Measurements from ENCODE around the gene AKR1E2.

The AKR1E2 gene

GRCh38 chr10:4835494-4835918 is 9.5 kb downstream of the AKR1E2 start:
- Histone ChIP-seq H3K27me3 (ENCODE audit: control insufficient read depth, insufficient read depth, low read length) (no peaks in the 10 kb centered on the region), H3K9me3 (ENCODE audit: control insufficient read depth, low read length) (no peaks in the 10 kb centered on the region), H3K4me1 (ENCODE audit: control insufficient read depth, insufficient read depth, low read length) (no peaks in the 10 kb centered on the region), H3K9ac (ENCODE audit: low read length) (no peak overlapping the region), H3K36me3 (ENCODE audit: control insufficient read depth, insufficient read depth, low read length) (no peaks in the 10 kb centered on the region), H3K4me3 (ENCODE audit: low read length) (no peak overlapping the region)

- no peaks in the 10 kb centered on the region for H3K9me3 ChIP-seq (ENCODE audit: control insufficient read depth, low read length)
- H3K9ac ChIP-seq (ENCODE audit: low read length): no peak overlapping the region
- no peaks in the 10 kb centered on the region for H3K27me3 ChIP-seq (ENCODE audit: control insufficient read depth, insufficient read depth, low read length)
- no peaks in the 10 kb centered on the region for H3K36me3 ChIP-seq (ENCODE audit: control insufficient read depth, insufficient read depth, low read length)
- H3K4me1 ChIP-seq (ENCODE audit: control insufficient read depth, insufficient read depth, low read length): no peaks in the 10 kb centered on the region
- H3K4me3 ChIP-seq (ENCODE audit: low read length): no peak overlapping the region
These were observed 10.5 kb downstream of the AKR1E2 start for GRCh38 chr10:4836416-4836969.

- H3K4me1 ChIP-seq (ENCODE audit: control insufficient read depth, insufficient read depth, low read length): no peaks in the 10 kb centered on the region
- H3K27me3 ChIP-seq (ENCODE audit: control insufficient read depth, insufficient read depth, low read length): no peaks in the 10 kb centered on the region
- no peaks in the 10 kb centered on the region for H3K36me3 ChIP-seq (ENCODE audit: control insufficient read depth, insufficient read depth, low read length)
- no peaks in the 10 kb centered on the region for H3K9me3 ChIP-seq (ENCODE audit: control insufficient read depth, low read length)
- no peak overlapping the region for H3K4me3 ChIP-seq (ENCODE audit: low read length)
- H3K9ac ChIP-seq (ENCODE audit: low read length): no peak overlapping the region
These were observed 11.5 kb downstream of the AKR1E2 start for GRCh38 chr10:4837551-4837950.

GRCh38 chr10:4838743-4839142 is 12.7 kb downstream of the AKR1E2 start:
- Histone ChIP-seq H3K9ac (ENCODE audit: low read length) (no peak overlapping the region), H3K4me3 (ENCODE audit: low read length) (no peak overlapping the region), H3K4me1 (ENCODE audit: control insufficient read depth, insufficient read depth, low read length) (no peaks in the 10 kb centered on the region), H3K36me3 (ENCODE audit: control insufficient read depth, insufficient read depth, low read length) (no peaks in the 10 kb centered on the region), H3K9me3 (ENCODE audit: control insufficient read depth, low read length) (no peaks in the 10 kb centered on the region), H3K27me3 (ENCODE audit: control insufficient read depth, insufficient read depth, low read length) (no peaks in the 10 kb centered on the region)

- Histone ChIP-seq H3K4me1 (ENCODE audit: control insufficient read depth, insufficient read depth, low read length) (no peaks in the 10 kb centered on the region), H3K27me3 (ENCODE audit: control insufficient read depth, insufficient read depth, low read length) (no peaks in the 10 kb centered on the region), H3K9ac (ENCODE audit: low read length) (no peak overlapping the region), H3K4me3 (ENCODE audit: low read length) (no peak overlapping the region), H3K9me3 (ENCODE audit: control insufficient read depth, low read length) (no peaks in the 10 kb centered on the region), H3K36me3 (ENCODE audit: control insufficient read depth, insufficient read depth, low read length) (no peaks in the 10 kb centered on the region)
These were observed 13.3 kb downstream of the AKR1E2 start for GRCh38 chr10:4839353-4839752.

GRCh38 chr10:4840151-4840550 is 14.1 kb downstream of the AKR1E2 start:
- H3K9me3 ChIP-seq (ENCODE audit: control insufficient read depth, low read length): no peaks in the 10 kb centered on the region
- H3K4me3 ChIP-seq (ENCODE audit: low read length): no peak overlapping the region
- H3K36me3 ChIP-seq (ENCODE audit: control insufficient read depth, insufficient read depth, low read length): no peaks in the 10 kb centered on the region
- no peaks in the 10 kb centered on the region for H3K27me3 ChIP-seq (ENCODE audit: control insufficient read depth, insufficient read depth, low read length)
- H3K4me1 ChIP-seq (ENCODE audit: control insufficient read depth, insufficient read depth, low read length): no peaks in the 10 kb centered on the region
- no peak overlapping the region for H3K9ac ChIP-seq (ENCODE audit: low read length)

GRCh38 chr10:4843525-4844180 is 17.6 kb downstream of the AKR1E2 start:
- Histone ChIP-seq H3K4me1 (ENCODE audit: control insufficient read depth, insufficient read depth, low read length) (peaks cover 14% of the 10 kb centered on the region), H3K27me3 (ENCODE audit: control insufficient read depth, insufficient read depth, low read length) (no peaks in the 10 kb centered on the region), H3K36me3 (ENCODE audit: control insufficient read depth, insufficient read depth, low read length) (no peaks in the 10 kb centered on the region), H3K9me3 (ENCODE audit: control insufficient read depth, low read length) (no peaks in the 10 kb centered on the region), H3K9ac (ENCODE audit: low read length) (no peak overlapping the region), H3K4me3 (ENCODE audit: low read length) (no peak overlapping the region)

GRCh38 chr10:4844864-4845263 is 18.9 kb downstream of the AKR1E2 start:
- H3K36me3 ChIP-seq (ENCODE audit: control insufficient read depth, insufficient read depth, low read length): no peaks in the 10 kb centered on the region
- H3K9ac ChIP-seq (ENCODE audit: low read length): no peak overlapping the region
- no peaks in the 10 kb centered on the region for H3K27me3 ChIP-seq (ENCODE audit: control insufficient read depth, insufficient read depth, low read length)
- H3K4me3 ChIP-seq (ENCODE audit: low read length): no peak overlapping the region
- no peaks in the 10 kb centered on the region for H3K9me3 ChIP-seq (ENCODE audit: control insufficient read depth, low read length)
- H3K4me1 ChIP-seq (ENCODE audit: control insufficient read depth, insufficient read depth, low read length): peaks cover 25% of the 10 kb centered on the region

- Histone ChIP-seq H3K36me3 (ENCODE audit: control insufficient read depth, insufficient read depth, low read length) (no peaks in the 10 kb centered on the region), H3K4me3 (ENCODE audit: low read length) (no peak overlapping the region), H3K27me3 (ENCODE audit: control insufficient read depth, insufficient read depth, low read length) (no peaks in the 10 kb centered on the region), H3K9me3 (ENCODE audit: control insufficient read depth, low read length) (no peaks in the 10 kb centered on the region), H3K4me1 (ENCODE audit: control insufficient read depth, insufficient read depth, low read length) (peaks cover 31% of the 10 kb centered on the region), H3K9ac (ENCODE audit: low read length) (no peak overlapping the region)
These were observed 19.8 kb downstream of the AKR1E2 start for GRCh38 chr10:4845766-4846165.

GRCh38 chr10:4846775-4847174 is 20.8 kb downstream of the AKR1E2 start:
- Histone ChIP-seq H3K9ac (ENCODE audit: low read length) (no peak overlapping the region), H3K9me3 (ENCODE audit: control insufficient read depth, low read length) (no peaks in the 10 kb centered on the region), H3K4me3 (ENCODE audit: low read length) (no peak overlapping the region), H3K27me3 (ENCODE audit: control insufficient read depth, insufficient read depth, low read length) (no peaks in the 10 kb centered on the region), H3K36me3 (ENCODE audit: control insufficient read depth, insufficient read depth, low read length) (no peaks in the 10 kb centered on the region), H3K4me1 (ENCODE audit: control insufficient read depth, insufficient read depth, low read length) (peaks cover 40% of the 10 kb centered on the region)

- Histone ChIP-seq H3K4me1 (ENCODE audit: control insufficient read depth, insufficient read depth, low read length) (peaks cover 48% of the 10 kb centered on the region), H3K36me3 (ENCODE audit: control insufficient read depth, insufficient read depth, low read length) (no peaks in the 10 kb centered on the region), H3K9ac (ENCODE audit: low read length) (no peak overlapping the region), H3K9me3 (ENCODE audit: control insufficient read depth, low read length) (no peaks in the 10 kb centered on the region), H3K4me3 (ENCODE audit: low read length) (no peak overlapping the region), H3K27me3 (ENCODE audit: control insufficient read depth, insufficient read depth, low read length) (no peaks in the 10 kb centered on the region)
These were observed 21.8 kb downstream of the AKR1E2 start for GRCh38 chr10:4847561-4848355.

GRCh38 chr10:4848356-4849041 is 22.5 kb downstream of the AKR1E2 start:
- Histone ChIP-seq H3K9me3 (ENCODE audit: control insufficient read depth, low read length) (no peaks in the 10 kb centered on the region), H3K4me1 (ENCODE audit: control insufficient read depth, insufficient read depth, low read length) (peaks cover 48% of the 10 kb centered on the region), H3K4me3 (ENCODE audit: low read length) (no peak overlapping the region)

More at GRCh38 chr10:4848356-4849041, 22.5 kb downstream of the AKR1E2 start:
- Histone ChIP-seq H3K36me3 (ENCODE audit: control insufficient read depth, insufficient read depth, low read length) (no peaks in the 10 kb centered on the region), H3K27me3 (ENCODE audit: control insufficient read depth, insufficient read depth, low read length) (no peaks in the 10 kb centered on the region), H3K9ac (ENCODE audit: low read length) (no peak overlapping the region)

All from mucosa of stomach (tissue), 1 donor.